HepG2 (cell line): ENCODE data around the gene CPE. TPM values are rescaled to one million over a fixed set of nuclear protein-coding genes. Genes with fewer than 3 reads are reported as not detected.
A peak's percentile ranks its signal among the peaks of the same experiment; 100 is the strongest.
"Not testable (repeated sequence)": the region's sequence is repeated elsewhere in the genome, so short reads cannot be mapped to it uniquely, and the experiment has no call there.

Experiments used
- ATAC-seq: fragments of 200-7000 bp; cut with Tn5 transposase; 3 replicates; pipeline ENCODE4 v1.9.1; 2020; ENCODE audit warnings: mild to moderate bottlenecking, moderate library complexity
- BruUV-seq: library from RNA; stranded (reverse); fragments of 400-500 nt; replicated peaks from 2 replicates; lab custom pipeline; 2021; lab: Mats Ljungman, UMichigan
- CTCF ChIA-PET: fragments of 300-600 bp; formaldehyde crosslinking; extraction: SDS; loops from one replicate; lab custom pipeline; 2021; ENCODE audit warnings: low total read pairs, inconsistent platforms, low intra/inter-chr PET ratio; lab: Yijun Ruan, JAX
- POLR2A ChIA-PET: fragments of 350-600 bp; sonication (Branson Sonifier 250); formaldehyde crosslinking; loops from one replicate; lab custom pipeline; 2020; ENCODE audit warnings: antibody characterized with exemption, inconsistent platforms; lab: Yijun Ruan, JAX
- DNase-seq: peaks from one replicate; pipeline ENCODE4 v3.0.0-alpha.2; 2015; ENCODE audit warnings: low spot score
- FAIRE-seq: peaks from 3 replicates; lab custom pipeline; 2011; peaks lifted over from hg19 to GRCh38; lab: Jason Lieb, UNC
- H2AFZ ChIP-seq: one replicate; pipeline ENCODE4 v1.6.1; 2011; ENCODE audit warnings: low read length, inconsistent platforms
- H3K27ac ChIP-seq: fragments of 300-600 bp; 3 replicates; pipeline ENCODE4 v1.8.0; 2011; ENCODE audit warnings: mixed run types, mild to moderate bottlenecking, mixed read lengths, low read length, inconsistent platforms; ENCODE audit not compliant: insufficient read depth; ENCODE audit errors: extremely low read length
- H3K27me3 ChIP-seq, 2 experiments: fragments of 200-600 bp in 1 of 2; 2 replicates in 1 of 2; 3 replicates in 1 of 2; pipeline versions ENCODE4 v1.6.0 to v1.8.0; 2011; ENCODE audit warnings: low read length in 2 of 2, mild to moderate bottlenecking in 2 of 2, moderate library complexity in 2 of 2, inconsistent platforms in 1 of 2; ENCODE audit not compliant: insufficient read depth in 2 of 2, control insufficient read depth in 1 of 2
- H3K36me3 ChIP-seq, 2 experiments: fragments of 200-600 bp in 1 of 2; replicated peaks in 1 of 2; 2 replicates in 1 of 2; 3 replicates in 1 of 2; pipeline versions ENCODE4 v1.5.1 to v1.8.0; 2011; ENCODE audit warnings: low read length in 2 of 2, inconsistent platforms in 1 of 2; ENCODE audit not compliant: insufficient read depth in 2 of 2, control insufficient read depth in 1 of 2
- H3K4me1 ChIP-seq: 2 replicates; pipeline ENCODE4 v1.5.1; 2012; ENCODE audit warnings: low read length, inconsistent platforms; ENCODE audit not compliant: insufficient read depth
- H3K4me2 ChIP-seq: 2 replicates; pipeline ENCODE4 v1.6.0; 2011; ENCODE audit warnings: low read depth, low read length, inconsistent platforms
- H3K4me3 ChIP-seq, 3 experiments: fragments of 200-600 bp in 1 of 3; sonication (generic), shearing (Covaris generic) in 1 of 3; replicated peaks in 1 of 3; 2 replicates each; pipeline ENCODE4 v1.5.1; 2011 to 2016; ENCODE audit warnings: low read length in 3 of 3, inconsistent platforms in 2 of 3, low read depth in 2 of 3, mild to moderate bottlenecking in 2 of 3, control low read depth in 1 of 3, mixed read lengths in 1 of 3; ENCODE audit not compliant: insufficient read depth in 1 of 3
- H3K79me2 ChIP-seq: one replicate; pipeline ENCODE4 v1.6.1; 2011; ENCODE audit warnings: low read length, inconsistent platforms; ENCODE audit not compliant: insufficient read depth
- H3K9ac ChIP-seq: 2 replicates; pipeline ENCODE4 v1.6.0; 2011; ENCODE audit warnings: mild to moderate bottlenecking, low read depth, low read length, inconsistent platforms; ENCODE audit not compliant: insufficient read depth
- H3K9me3 ChIP-seq: 2 replicates; pipeline ENCODE4 v1.5.1; 2012; ENCODE audit warnings: mild to moderate bottlenecking, low read length
- H4K20me1 ChIP-seq: 2 replicates; pipeline ENCODE4 v1.6.0; 2011; ENCODE audit warnings: inconsistent platforms, mild to moderate bottlenecking, low read length, moderate library complexity; ENCODE audit not compliant: insufficient read depth
- RBFOX2 ChIP-seq: fragments of 200-400 bp; formaldehyde crosslinking; IDR thresholded peaks from 2 replicates; pipeline ENCODE4 v1.6.1; 2017; ENCODE audit warnings: low read depth, mild to moderate bottlenecking, low read length
- RBM22 ChIP-seq: fragments of 200-400 bp; formaldehyde crosslinking; optimal IDR thresholded peaks from 2 replicates; pipeline ENCODE3; 2017; ENCODE audit warnings: mild to moderate bottlenecking, low read length, moderate library complexity
- WGBS: methylation state at CpG from one replicate; pipeline ENCODE4 v1.1.6; 2017; ENCODE audit warnings: low lambda C conversion rate; 5-methylcytosine and 5-hydroxymethylcytosine counted together
- in situ Hi-C: cut with HindIII; loops from 2 replicates; pipeline ENCODE4 v1.10.0; 2017; ENCODE audit warnings: low pct_unique_long_range_greater_than_20kb; ENCODE audit not compliant: extremely low pct_ligation_motif_present
- intact Hi-C: fragments of 100-400 bp; cut with micrococcal nuclease; formaldehyde crosslinking; loops from one replicate; pipeline ENCODE4 v1.10.0; 2022; ENCODE audit not compliant: unreplicated experiment
- polyA plus RNA-seq, 8 experiments: library from polyadenylated mRNA; depleted of rRNA in 3 of 8; stranded (reverse) in 7 of 8; unstranded in 1 of 8; fragments of >200 nt; fragmentation: Illumina TruSeq in 4 of 8; extraction: Trizol in 4 of 8; gene quantifications; 2 replicates each; pipeline versions ENCODE4 v1.2.1 to v1.2.3, GENCODE V29; 2011 to 2016; ENCODE audit warnings: low read depth in 4 of 8, missing spikeins in 1 of 8, mixed read lengths in 1 of 8; ENCODE audit not compliant: insufficient read depth in 1 of 8
- total RNA-seq, 5 experiments: library from RNA; depleted of rRNA; stranded (reverse); fragments of >200 nt; fragmentation: Illumina TruSeq; extraction: Trizol; gene quantifications; 2 replicates each; pipeline ENCODE4 v1.2.3, GENCODE V29; 2016; ENCODE audit warnings: low read depth in 1 of 5
- TF ChIP-seq, protein P1 (sequence below): sonication (generic); formaldehyde crosslinking; IDR thresholded peaks from 2 replicates; pipeline ENCODE4 v1.4.0; 2020; ENCODE audit warnings: mild to moderate bottlenecking, missing genetic modification reagents

Gene CPE
- total and polyA plus RNA-seq, 2 of the 13 experiments (the other 11 are each of a cell fraction or from before 2014, with no cell fraction given): 268 to 852 TPM

- BruUV-seq, FAIRE-seq, H3K27me3 ChIP-seq, ATAC-seq, H2AFZ ChIP-seq, H3K4me1 ChIP-seq, H3K27ac ChIP-seq, H4K20me1 ChIP-seq, H3K36me3 ChIP-seq, H3K9ac ChIP-seq, in situ Hi-C loops, H3K4me3 ChIP-seq, H3K9me3 ChIP-seq, intact Hi-C loops, CTCF ChIA-PET, DNase-seq, H3K4me2 ChIP-seq: not testable (repeated sequence)
- WGBS: 97% methylated on average over 5 of the region's 5 CpGs
- POLR2A ChIA-PET: interaction anchor here (1.1 kb wide), 1 partner anchor 74 kb away, joined by 3 read pairs; the partner anchor contains the start of gene CPE
- TF ChIP-seq, protein P1, sequence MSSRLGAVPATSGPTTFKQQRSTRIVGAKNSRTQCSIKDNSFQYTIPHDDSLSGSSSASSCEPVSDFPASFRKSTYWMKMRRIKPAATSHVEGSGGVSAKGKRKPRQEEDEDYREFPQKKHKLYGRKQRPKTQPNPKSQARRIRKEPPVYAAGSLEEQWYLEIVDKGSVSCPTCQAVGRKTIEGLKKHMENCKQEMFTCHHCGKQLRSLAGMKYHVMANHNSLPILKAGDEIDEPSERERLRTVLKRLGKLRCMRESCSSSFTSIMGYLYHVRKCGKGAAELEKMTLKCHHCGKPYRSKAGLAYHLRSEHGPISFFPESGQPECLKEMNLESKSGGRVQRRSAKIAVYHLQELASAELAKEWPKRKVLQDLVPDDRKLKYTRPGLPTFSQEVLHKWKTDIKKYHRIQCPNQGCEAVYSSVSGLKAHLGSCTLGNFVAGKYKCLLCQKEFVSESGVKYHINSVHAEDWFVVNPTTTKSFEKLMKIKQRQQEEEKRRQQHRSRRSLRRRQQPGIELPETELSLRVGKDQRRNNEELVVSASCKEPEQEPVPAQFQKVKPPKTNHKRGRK (CRISPR knock-in tag): 0 out of 2 replicates have a peak, but pooled peaks have one; percentile 34
- peaks cover 11% of the 10 kb centered on the region for H3K79me2 ChIP-seq
Measured at GRCh38 chr4:165453140-165453539, 74.3 kb downstream of the CPE start.

DNA sequence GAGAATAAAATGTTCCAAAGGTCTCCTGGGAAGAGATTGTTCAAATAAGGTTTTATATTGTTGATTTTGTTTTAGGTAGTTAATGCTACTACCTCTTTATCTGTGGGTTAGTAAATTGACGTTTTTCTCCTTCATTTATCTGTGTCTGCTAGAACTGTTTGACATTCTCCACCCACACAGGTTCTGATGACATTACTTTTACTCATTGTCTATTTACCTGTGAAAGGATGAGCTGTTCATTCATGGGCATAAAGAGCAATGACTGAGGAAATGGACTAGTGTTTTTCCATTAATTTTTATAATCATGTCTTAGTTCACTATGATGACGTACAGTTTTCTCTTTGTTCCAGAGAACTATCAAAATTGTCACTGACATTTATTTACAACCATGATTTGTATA, 75.6 kb downstream of the CPE start:
- DNase-seq (peak; percentile 15), ATAC-seq (peak; percentile 31; the same call in 1 of the 3 replicates), FAIRE-seq (no peak)
- H3K4me1 ChIP-seq: peaks cover 10% of the 10 kb centered on the region
- ChIA-PET CTCF (no interaction called here), POLR2A (interaction anchor here (1.1 kb wide), 1 partner anchor 75 kb away, joined by 3 read pairs; the partner anchor contains the start of gene CPE)
- no peaks in the 10 kb centered on the region for H4K20me1 ChIP-seq
- TF ChIP-seq RBM22: no peak
- no peak for TF ChIP-seq RBFOX2
- intact Hi-C loops: no loop called here
- no peak overlapping the region for H3K4me2 ChIP-seq
- H3K79me2 ChIP-seq: peaks cover under 1% of the 10 kb centered on the region
- no peak overlapping the region for H3K27ac ChIP-seq
- H3K36me3 ChIP-seq: peaks cover 0 to 5% of the 10 kb centered on the region in 2 experiments; a peak in 1 of 5 replicates
- in situ Hi-C loops: no loop called here
- no peak overlapping the region for H3K4me3 ChIP-seq
- no peak overlapping the region for H3K9ac ChIP-seq
- no TSS peak for BruUV-seq
- H2AFZ ChIP-seq: no peak overlapping the region
- H3K9me3 ChIP-seq: no peaks in the 10 kb centered on the region
- WGBS: 56% methylated on average over 2 of the region's 2 CpGs
- H3K27me3 ChIP-seq: no peaks in the 10 kb centered on the region
